Measurements from ENCODE around the gene TRIM37. TPM values are rescaled to one million over a fixed set of nuclear protein-coding genes. Genes with fewer than 3 reads are reported as not detected.

The TRIM37 gene
- total RNA-seq, 1 experiment from 2014 or later: 62.3 TPM

- ChIA-PET CTCF (interaction anchor here (0.8 to 2.3 kb wide), 3 partner anchors 10 to 174 kb away, joined by 3 to 18 read pairs (median 3); partner anchors contain the start of gene SMG8), POLR2A (interaction anchor here (0.6 to 3.0 kb wide), 7 partner anchors 8 to 552 kb away, joined by 3 to 23 read pairs (median 4); partner anchors contain the start of genes PTRH2, TRIM37 and VMP1)
- H3K27me3 Mint-ChIP-seq (ENCODE audit: low read depth): no peaks in the 10 kb centered on the region
- no peaks in the 10 kb centered on the region for H3K36me3 Mint-ChIP-seq
- no peaks in the 10 kb centered on the region for H3K9me3 Mint-ChIP-seq
- DNase-seq (ENCODE audit: low spot score): peak; percentile 91
- H3K4me1 Mint-ChIP-seq: peaks cover 39% of the 10 kb centered on the region
- peak; percentile 93 for ATAC-seq
- no peak within 1 kb of the TSS for H3K27ac Mint-ChIP-seq
- no peak within 1 kb of the TSS for H3K4me3 Mint-ChIP-seq
- TF ChIP-seq GTF2I (CRISPR knock-in tag; conservative IDR thresholded peaks at IDR 0.05): no peak
- TF ChIP-seq, protein P1, sequence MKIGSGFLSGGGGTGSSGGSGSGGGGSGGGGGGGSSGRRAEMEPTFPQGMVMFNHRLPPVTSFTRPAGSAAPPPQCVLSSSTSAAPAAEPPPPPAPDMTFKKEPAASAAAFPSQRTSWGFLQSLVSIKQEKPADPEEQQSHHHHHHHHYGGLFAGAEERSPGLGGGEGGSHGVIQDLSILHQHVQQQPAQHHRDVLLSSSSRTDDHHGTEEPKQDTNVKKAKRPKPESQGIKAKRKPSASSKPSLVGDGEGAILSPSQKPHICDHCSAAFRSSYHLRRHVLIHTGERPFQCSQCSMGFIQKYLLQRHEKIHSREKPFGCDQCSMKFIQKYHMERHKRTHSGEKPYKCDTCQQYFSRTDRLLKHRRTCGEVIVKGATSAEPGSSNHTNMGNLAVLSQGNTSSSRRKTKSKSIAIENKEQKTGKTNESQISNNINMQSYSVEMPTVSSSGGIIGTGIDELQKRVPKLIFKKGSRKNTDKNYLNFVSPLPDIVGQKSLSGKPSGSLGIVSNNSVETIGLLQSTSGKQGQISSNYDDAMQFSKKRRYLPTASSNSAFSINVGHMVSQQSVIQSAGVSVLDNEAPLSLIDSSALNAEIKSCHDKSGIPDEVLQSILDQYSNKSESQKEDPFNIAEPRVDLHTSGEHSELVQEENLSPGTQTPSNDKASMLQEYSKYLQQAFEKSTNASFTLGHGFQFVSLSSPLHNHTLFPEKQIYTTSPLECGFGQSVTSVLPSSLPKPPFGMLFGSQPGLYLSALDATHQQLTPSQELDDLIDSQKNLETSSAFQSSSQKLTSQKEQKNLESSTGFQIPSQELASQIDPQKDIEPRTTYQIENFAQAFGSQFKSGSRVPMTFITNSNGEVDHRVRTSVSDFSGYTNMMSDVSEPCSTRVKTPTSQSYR (CRISPR knock-in tag; IDR thresholded peaks at IDR 0.05): no peak
- TF ChIP-seq, protein P2, sequence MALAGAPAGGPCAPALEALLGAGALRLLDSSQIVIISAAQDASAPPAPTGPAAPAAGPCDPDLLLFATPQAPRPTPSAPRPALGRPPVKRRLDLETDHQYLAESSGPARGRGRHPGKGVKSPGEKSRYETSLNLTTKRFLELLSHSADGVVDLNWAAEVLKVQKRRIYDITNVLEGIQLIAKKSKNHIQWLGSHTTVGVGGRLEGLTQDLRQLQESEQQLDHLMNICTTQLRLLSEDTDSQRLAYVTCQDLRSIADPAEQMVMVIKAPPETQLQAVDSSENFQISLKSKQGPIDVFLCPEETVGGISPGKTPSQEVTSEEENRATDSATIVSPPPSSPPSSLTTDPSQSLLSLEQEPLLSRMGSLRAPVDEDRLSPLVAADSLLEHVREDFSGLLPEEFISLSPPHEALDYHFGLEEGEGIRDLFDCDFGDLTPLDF (CRISPR knock-in tag; IDR thresholded peaks at IDR 0.05): no peak
- no peak; the same call in 1 of the 2 replicates for TF ChIP-seq ZNF232 (CRISPR knock-in tag; IDR thresholded peaks at IDR 0.05)
- TF ChIP-seq ZNF317 (CRISPR knock-in tag; IDR thresholded peaks at IDR 0.05; ENCODE audit: borderline replicate concordance, low read depth): no peak
- TF ChIP-seq NR2C2 (CRISPR knock-in tag; IDR thresholded peaks at IDR 0.05): no peak
- TF ChIP-seq, protein P3, sequence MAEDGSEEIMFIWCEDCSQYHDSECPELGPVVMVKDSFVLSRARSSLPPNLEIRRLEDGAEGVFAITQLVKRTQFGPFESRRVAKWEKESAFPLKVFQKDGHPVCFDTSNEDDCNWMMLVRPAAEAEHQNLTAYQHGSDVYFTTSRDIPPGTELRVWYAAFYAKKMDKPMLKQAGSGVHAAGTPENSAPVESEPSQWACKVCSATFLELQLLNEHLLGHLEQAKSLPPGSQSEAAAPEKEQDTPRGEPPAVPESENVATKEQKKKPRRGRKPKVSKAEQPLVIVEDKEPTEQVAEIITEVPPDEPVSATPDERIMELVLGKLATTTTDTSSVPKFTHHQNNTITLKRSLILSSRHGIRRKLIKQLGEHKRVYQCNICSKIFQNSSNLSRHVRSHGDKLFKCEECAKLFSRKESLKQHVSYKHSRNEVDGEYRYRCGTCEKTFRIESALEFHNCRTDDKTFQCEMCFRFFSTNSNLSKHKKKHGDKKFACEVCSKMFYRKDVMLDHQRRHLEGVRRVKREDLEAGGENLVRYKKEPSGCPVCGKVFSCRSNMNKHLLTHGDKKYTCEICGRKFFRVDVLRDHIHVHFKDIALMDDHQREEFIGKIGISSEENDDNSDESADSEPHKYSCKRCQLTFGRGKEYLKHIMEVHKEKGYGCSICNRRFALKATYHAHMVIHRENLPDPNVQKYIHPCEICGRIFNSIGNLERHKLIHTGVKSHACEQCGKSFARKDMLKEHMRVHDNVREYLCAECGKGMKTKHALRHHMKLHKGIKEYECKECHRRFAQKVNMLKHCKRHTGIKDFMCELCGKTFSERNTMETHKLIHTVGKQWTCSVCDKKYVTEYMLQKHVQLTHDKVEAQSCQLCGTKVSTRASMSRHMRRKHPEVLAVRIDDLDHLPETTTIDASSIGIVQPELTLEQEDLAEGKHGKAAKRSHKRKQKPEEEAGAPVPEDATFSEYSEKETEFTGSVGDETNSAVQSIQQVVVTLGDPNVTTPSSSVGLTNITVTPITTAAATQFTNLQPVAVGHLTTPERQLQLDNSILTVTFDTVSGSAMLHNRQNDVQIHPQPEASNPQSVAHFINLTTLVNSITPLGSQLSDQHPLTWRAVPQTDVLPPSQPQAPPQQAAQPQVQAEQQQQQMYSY (CRISPR knock-in tag; IDR thresholded peaks at IDR 0.05): no peak
- no peak for TF ChIP-seq KAT7 (CRISPR knock-in tag; IDR thresholded peaks at IDR 0.05; ENCODE audit: borderline replicate concordance)
- no peak for TF ChIP-seq RORB (CRISPR knock-in tag; IDR thresholded peaks at IDR 0.05)
- TF ChIP-seq NFYB (CRISPR knock-in tag; conservative IDR thresholded peaks at IDR 0.05; ENCODE audit: low read depth): peak; percentile 70; the same call in 1 of the 2 replicates
- TF ChIP-seq, protein P4, sequence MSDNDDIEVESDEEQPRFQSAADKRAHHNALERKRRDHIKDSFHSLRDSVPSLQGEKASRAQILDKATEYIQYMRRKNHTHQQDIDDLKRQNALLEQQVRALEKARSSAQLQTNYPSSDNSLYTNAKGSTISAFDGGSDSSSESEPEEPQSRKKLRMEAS (CRISPR knock-in tag; IDR thresholded peaks at IDR 0.05): peak; percentile 30; the same call in 1 of the 2 replicates
- no peak for TF ChIP-seq ZNF416 (CRISPR knock-in tag; IDR thresholded peaks at IDR 0.05)
- no peak for TF ChIP-seq ESRRA (CRISPR knock-in tag; IDR thresholded peaks at IDR 0.05; ENCODE audit: borderline replicate concordance)
- TF ChIP-seq ELF4 (CRISPR knock-in tag; IDR thresholded peaks at IDR 0.05; ENCODE audit: low read depth): no peak
- peak; percentile 87; the same call in 1 of the 2 replicates for TF ChIP-seq MYBL2 (CRISPR knock-in tag; IDR thresholded peaks at IDR 0.05)
- no peak for TF ChIP-seq ZNF423 (CRISPR knock-in tag; IDR thresholded peaks at IDR 0.05)
- TF ChIP-seq PRRX2 (CRISPR knock-in tag; IDR thresholded peaks at IDR 0.05): no peak
- TF ChIP-seq SP1 (CRISPR knock-in tag; conservative IDR thresholded peaks at IDR 0.05): no peak; the same call in 1 of the 2 replicates
- TF ChIP-seq, protein P5, sequence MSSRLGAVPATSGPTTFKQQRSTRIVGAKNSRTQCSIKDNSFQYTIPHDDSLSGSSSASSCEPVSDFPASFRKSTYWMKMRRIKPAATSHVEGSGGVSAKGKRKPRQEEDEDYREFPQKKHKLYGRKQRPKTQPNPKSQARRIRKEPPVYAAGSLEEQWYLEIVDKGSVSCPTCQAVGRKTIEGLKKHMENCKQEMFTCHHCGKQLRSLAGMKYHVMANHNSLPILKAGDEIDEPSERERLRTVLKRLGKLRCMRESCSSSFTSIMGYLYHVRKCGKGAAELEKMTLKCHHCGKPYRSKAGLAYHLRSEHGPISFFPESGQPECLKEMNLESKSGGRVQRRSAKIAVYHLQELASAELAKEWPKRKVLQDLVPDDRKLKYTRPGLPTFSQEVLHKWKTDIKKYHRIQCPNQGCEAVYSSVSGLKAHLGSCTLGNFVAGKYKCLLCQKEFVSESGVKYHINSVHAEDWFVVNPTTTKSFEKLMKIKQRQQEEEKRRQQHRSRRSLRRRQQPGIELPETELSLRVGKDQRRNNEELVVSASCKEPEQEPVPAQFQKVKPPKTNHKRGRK (CRISPR knock-in tag; IDR thresholded peaks at IDR 0.05; ENCODE audit: borderline replicate concordance): no peak
- no peak for TF ChIP-seq NR1H2 (CRISPR knock-in tag; IDR thresholded peaks at IDR 0.05)
- TF ChIP-seq, protein P6, sequence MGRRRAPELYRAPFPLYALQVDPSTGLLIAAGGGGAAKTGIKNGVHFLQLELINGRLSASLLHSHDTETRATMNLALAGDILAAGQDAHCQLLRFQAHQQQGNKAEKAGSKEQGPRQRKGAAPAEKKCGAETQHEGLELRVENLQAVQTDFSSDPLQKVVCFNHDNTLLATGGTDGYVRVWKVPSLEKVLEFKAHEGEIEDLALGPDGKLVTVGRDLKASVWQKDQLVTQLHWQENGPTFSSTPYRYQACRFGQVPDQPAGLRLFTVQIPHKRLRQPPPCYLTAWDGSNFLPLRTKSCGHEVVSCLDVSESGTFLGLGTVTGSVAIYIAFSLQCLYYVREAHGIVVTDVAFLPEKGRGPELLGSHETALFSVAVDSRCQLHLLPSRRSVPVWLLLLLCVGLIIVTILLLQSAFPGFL (CRISPR knock-in tag; IDR thresholded peaks at IDR 0.05; ENCODE audit: borderline replicate concordance): 0 out of 2 replicates have a peak, but pooled peaks have one; percentile 22
- TF ChIP-seq STAT6 (CRISPR knock-in tag; conservative IDR thresholded peaks at IDR 0.05; ENCODE audit: low read depth): no peak
- no peak for TF ChIP-seq ZBTB21 (CRISPR knock-in tag; IDR thresholded peaks at IDR 0.05; ENCODE audit: borderline replicate concordance)
Observed at GRCh38 chr17:59155439-59156177, 48.9 kb upstream of the TRIM37 start, which contains the start of gene PRR11. PRR11 (plus strand) TSS chr17:59155746; CDS start chr17:59169753, 14,007 bp downstream.

Measured in WTC11 (cell line).